HepG2 (cell line): ENCODE data around the gene MBD3L2B.

Experiments
- ARHGAP35 ChIP-seq: sonication (generic); formaldehyde crosslinking; IDR thresholded peaks from 2 replicates; pipeline ENCODE4 v1.9.0; 2022; ENCODE audit warnings: mild to moderate bottlenecking, inconsistent platforms, moderate library complexity, missing genetic modification reagents, borderline replicate concordance
- FOXK2 ChIP-seq: fragments of 450-650 bp; IDR thresholded peaks from 2 replicates; pipeline ENCODE4 v1.6.1; 2016
- TCF12 ChIP-seq, 2 experiments: fragments of 450-650 bp in 1 of 2; sonication (generic) in 1 of 2; formaldehyde crosslinking in 1 of 2; IDR thresholded peaks; 2 replicates each; pipeline versions ENCODE4 v1.6.1 to v1.8.0; 2017 to 2022; ENCODE audit warnings: antibody characterized with exemption in 1 of 2, mild to moderate bottlenecking in 1 of 2, missing genetic modification reagents in 1 of 2, moderate library complexity in 1 of 2
- THYN1 ChIP-seq: sonication (generic); formaldehyde crosslinking; IDR thresholded peaks from 2 replicates; pipeline ENCODE4 v1.8.1; 2023; ENCODE audit warnings: low read depth, mild to moderate bottlenecking, moderate library complexity, missing genetic modification reagents, borderline replicate concordance

- TF ChIP-seq TCF12 (IDR thresholded peaks at IDR 0.05) = no peak
- TF ChIP-seq TCF12 (CRISPR knock-in tag; IDR thresholded peaks at IDR 0.05) = no peak
- TF ChIP-seq FOXK2 = no peak
- TF ChIP-seq THYN1 (CRISPR knock-in tag) = no peak
- no peak for TF ChIP-seq ARHGAP35 (CRISPR knock-in tag)
Measured at GRCh38 chr19:7004313-7004931, 16.8 kb downstream of the MBD3L2B start.
